NCI-H2171 treated with DMSO at 0.1 percent for 48 hours (cell line): Measurements from ENCODE around the gene FAM20C.
A peak's percentile ranks its signal among the peaks of the same experiment; 100 is the strongest.

Experiments used
- DNase-seq: peaks from one replicate; lab custom pipeline; 2025; lab: John Stamatoyannopoulos, UW

FAM20C gene

GRCh38 chr7:209906-210305 lies 17.5 kb downstream of the FAM20C start:
- no peak for DNase-seq

GRCh38 chr7:210401-210925 lies 18.1 kb downstream of the FAM20C start:
- DNase-seq, result no peak

GRCh38 chr7:211033-211714 lies 18.8 kb downstream of the FAM20C start:
- DNase-seq, result no peak

GRCh38 chr7:211715-212058 lies 19.3 kb downstream of the FAM20C start:
- DNase-seq, result no peak

- DNase-seq, result no peak
These were observed 20.4 kb downstream of the FAM20C start for GRCh38 chr7:212754-213153.

GRCh38 chr7:213324-213993 lies 21.1 kb downstream of the FAM20C start:
- no peak for DNase-seq

GRCh38 chr7:214410-215212 lies 22.2 kb downstream of the FAM20C start:
- DNase-seq, result no peak

- DNase-seq, result no peak
These were observed 24.3 kb downstream of the FAM20C start for GRCh38 chr7:216360-217300.

- DNase-seq, result no peak
These were observed 25.4 kb downstream of the FAM20C start for GRCh38 chr7:217781-218180.

GRCh38 chr7:218316-218715 lies 25.9 kb downstream of the FAM20C start:
- no peak for DNase-seq

GRCh38 chr7:218896-219580 lies 26.7 kb downstream of the FAM20C start:
- no peak for DNase-seq

- DNase-seq, result no peak
These were observed 27.3 kb downstream of the FAM20C start for GRCh38 chr7:219581-220150.

GRCh38 chr7:220151-220841 lies 27.9 kb downstream of the FAM20C start:
- DNase-seq, result peak; percentile 31

GRCh38 chr7:221978-222715 lies 29.8 kb downstream of the FAM20C start:
- DNase-seq, result peak; percentile 70

GRCh38 chr7:222716-223041 lies 30.3 kb downstream of the FAM20C start:
- DNase-seq, result no peak

GRCh38 chr7:223118-223800 lies 30.9 kb downstream of the FAM20C start:
- DNase-seq, result peak; percentile 60

- no peak for DNase-seq
These were observed 31.5 kb downstream of the FAM20C start for GRCh38 chr7:223861-224260.

- no peak for DNase-seq
These were observed 34.0 kb downstream of the FAM20C start for GRCh38 chr7:226281-226895.

- DNase-seq, result no peak
These were observed 35.6 kb downstream of the FAM20C start for GRCh38 chr7:227926-228325.
